ENCODE measurements around the gene LAPTM5. TPM values are rescaled to one million over a fixed set of nuclear protein-coding genes. Genes with fewer than 3 reads are reported as not detected.

LAPTM5 gene
- total and polyA plus RNA-seq, 2 of the 8 experiments (the other 6 are each of a cell fraction or from before 2014, with no cell fraction given): 0.37 to 1.4 TPM

DNA sequence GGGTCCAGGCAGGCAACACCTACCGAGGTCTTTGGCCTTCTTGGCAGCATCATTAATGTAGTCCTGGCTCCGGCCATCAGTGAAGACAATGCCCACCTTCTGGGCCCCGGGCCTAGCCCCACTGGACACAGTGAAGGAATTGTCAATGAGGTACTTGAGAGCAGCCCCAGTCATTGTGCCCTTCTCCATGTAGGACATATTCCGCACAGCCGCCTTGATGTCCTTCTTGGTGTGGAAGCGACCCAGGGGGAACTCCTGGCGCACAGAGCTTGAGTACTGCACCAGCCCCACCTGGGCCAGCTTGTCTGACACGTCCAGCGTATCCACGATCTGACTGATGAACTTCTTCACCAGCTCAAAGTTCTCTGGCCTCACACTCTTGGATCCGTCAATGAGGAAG is 41.7 kb downstream of the LAPTM5 start:
- FAIRE-seq (no peak), DNase-seq (ENCODE audit: low read depth in 1 of 2, low spot score in 2 of 2) (no peak)
- Histone ChIP-seq H4K8ac (ENCODE audit: extremely low read depth, insufficient read depth, low read length) (peak overlapping the region; percentile 58; the same call in 1 of the 2 replicates), H3K27me3 (replicated peaks in 1 of 4; ENCODE audit: control insufficient read depth in 3 of 4, extremely low read depth in 1 of 4, insufficient read depth in 3 of 4, low read length in 3 of 4) (no peaks in the 10 kb centered on the region; a peak in 1 of 7 replicates), H3K9me3 (ENCODE audit: insufficient read depth in 2 of 2, low read depth in 1 of 2, low read length in 1 of 2) (peaks cover 10 to 11% of the 10 kb centered on the region in 2 experiments), H2AFZ (ENCODE audit: low read length) (no peak overlapping the region), H4K5ac (ENCODE audit: insufficient read length, low read depth, low read length) (no peak overlapping the region), H2BK120ac (replicated peaks; ENCODE audit: low read depth, low read length) (no peak overlapping the region), H2BK20ac (ENCODE audit: low read length) (no peak overlapping the region), H3K36me3 (ENCODE audit: control insufficient read depth in 2 of 4, insufficient read depth in 4 of 4, low read length in 3 of 4) (no peaks in the 10 kb centered on the region), H3K23me2 (ENCODE audit: low read depth, low read length) (peaks cover 10% of the 10 kb centered on the region; the same call in 1 of the 2 replicates), H3K4me1 (replicated peaks in 1 of 4; ENCODE audit: control insufficient read depth in 3 of 4, insufficient read depth in 4 of 4, low read length in 3 of 4) (peaks cover 0 to 4% (median 1%) of the 10 kb centered on the region in 4 experiments; a peak in 5 of 7 replicates), H4K91ac (replicated peaks; ENCODE audit: insufficient read length, low read length) (no peak overlapping the region), H3K79me2 (ENCODE audit: control insufficient read depth in 1 of 2, insufficient read depth in 2 of 2, low read length in 2 of 2) (no peaks in the 10 kb centered on the region), H4K20me1 (replicated peaks in 1 of 2; ENCODE audit: control insufficient read depth in 1 of 2, insufficient read depth in 2 of 2, low read length in 2 of 2) (no peaks in the 10 kb centered on the region), H3K18ac (ENCODE audit: extremely low read depth, low read length) (no peak overlapping the region), H3K56ac (replicated peaks; ENCODE audit: insufficient read length, low read depth, low read length) (no peak overlapping the region), H2BK12ac (ENCODE audit: low read depth, low read length) (no peak overlapping the region), H3K4me2 (ENCODE audit: insufficient read depth in 1 of 2, low read depth in 2 of 2, low read length in 2 of 2) (no peak overlapping the region), H3K4ac (replicated peaks; ENCODE audit: insufficient read length, low read depth, low read length) (no peak overlapping the region), H2BK5ac (ENCODE audit: low read depth, low read length) (no peak overlapping the region), H3K14ac (ENCODE audit: insufficient read length) (no peak overlapping the region), H3K4me3 (ENCODE audit: extremely low read depth in 1 of 4, insufficient read depth in 2 of 4, low read depth in 3 of 4, low read length in 4 of 4) (no peak overlapping the region), H2BK15ac (ENCODE audit: low read length) (no peak overlapping the region), H3K23ac (ENCODE audit: insufficient read length) (no peak overlapping the region), H3K79me1 (ENCODE audit: low read depth, low read length) (no peaks in the 10 kb centered on the region), H3K9ac (replicated peaks in 1 of 4; ENCODE audit: extremely low read depth in 1 of 4, low read depth in 3 of 4, low read length in 3 of 4) (no peak overlapping the region), H3K27ac (ENCODE audit: low read depth, low read length) (no peak overlapping the region), H2AK5ac (ENCODE audit: low read depth, low read length) (no peak overlapping the region)
- WGBS, 2 experiments (ENCODE audit: extremely low coverage in 1 of 2, insufficient coverage in 1 of 2, insufficient read length in 1 of 2, insufficient replicate concordance in 2 of 2, low coverage in 1 of 2, low lambda C conversion rate in 2 of 2, missing lambda C conversion rate in 1 of 2): 95% methylated on average over 11 of the region's 11 CpGs; no CpG with 5 or more reads in 1 of the 2 experiments
- ChIA-PET POLR2A (ENCODE audit: partially characterized antibody) (interaction anchor here (0.7 kb wide), 1 partner anchor 175 kb away, joined by 3 read pairs; no protein-coding TSS in a partner anchor), CTCF (ENCODE audit: partially characterized antibody) (interaction anchor here (0.6 to 55.1 kb wide), 12 partner anchors 12 to 1475 kb away, joined by 3 to 1640 read pairs (median 4); partner anchors contain the start of gene LAPTM5)
- TF ChIP-seq ASH2L (IDR thresholded peaks at IDR 0.05; ENCODE audit: low read length) (no peak), ATF2 (IDR thresholded peaks at IDR 0.05; ENCODE audit: low read length) (no peak), SP4 (IDR thresholded peaks at IDR 0.05; ENCODE audit: low read length) (no peak), RNF2 (IDR thresholded peaks at IDR 0.05; ENCODE audit: borderline replicate concordance, low read depth, low read length, missing control alignments, poor library complexity, severe bottlenecking) (no peak)
- TF ChIP-seq, protein P1, sequence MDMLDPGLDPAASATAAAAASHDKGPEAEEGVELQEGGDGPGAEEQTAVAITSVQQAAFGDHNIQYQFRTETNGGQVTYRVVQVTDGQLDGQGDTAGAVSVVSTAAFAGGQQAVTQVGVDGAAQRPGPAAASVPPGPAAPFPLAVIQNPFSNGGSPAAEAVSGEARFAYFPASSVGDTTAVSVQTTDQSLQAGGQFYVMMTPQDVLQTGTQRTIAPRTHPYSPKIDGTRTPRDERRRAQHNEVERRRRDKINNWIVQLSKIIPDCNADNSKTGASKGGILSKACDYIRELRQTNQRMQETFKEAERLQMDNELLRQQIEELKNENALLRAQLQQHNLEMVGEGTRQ (IDR thresholded peaks at IDR 0.05; ENCODE audit: low read length): no peak
